OCI-M2 (cell line): Measurements from ENCODE around the gene CNTRL.
"Not testable (repeated sequence)": the region's sequence is repeated elsewhere in the genome, so short reads cannot be mapped to it uniquely, and the experiment has no call there.

Experiments used
- DNase-seq: peaks from one replicate; lab custom pipeline; 2025; ENCODE audit not compliant: unreplicated experiment; lab: John Stamatoyannopoulos, UW

The CNTRL gene

DNA sequence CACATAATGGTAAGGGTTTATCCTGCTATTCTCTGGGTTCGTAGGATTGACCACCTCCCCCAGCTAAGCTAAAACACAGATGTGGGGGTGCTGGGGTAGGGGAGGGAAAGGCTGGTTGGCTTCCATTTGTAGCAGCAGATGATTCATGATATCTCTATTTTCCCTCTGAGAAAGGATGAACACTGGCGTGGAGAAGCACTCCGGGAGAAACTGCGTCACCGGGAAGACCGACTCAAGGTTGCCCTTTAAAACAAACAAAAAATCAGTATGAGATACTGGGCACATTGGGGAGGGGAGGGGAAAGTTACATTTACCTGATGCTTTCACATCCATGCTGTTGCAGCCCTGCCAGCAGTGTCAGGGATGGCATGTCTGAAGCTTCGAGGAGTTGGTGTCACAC, 98.7 kb downstream of the CNTRL start:
- DNase-seq: no peak

DNA sequence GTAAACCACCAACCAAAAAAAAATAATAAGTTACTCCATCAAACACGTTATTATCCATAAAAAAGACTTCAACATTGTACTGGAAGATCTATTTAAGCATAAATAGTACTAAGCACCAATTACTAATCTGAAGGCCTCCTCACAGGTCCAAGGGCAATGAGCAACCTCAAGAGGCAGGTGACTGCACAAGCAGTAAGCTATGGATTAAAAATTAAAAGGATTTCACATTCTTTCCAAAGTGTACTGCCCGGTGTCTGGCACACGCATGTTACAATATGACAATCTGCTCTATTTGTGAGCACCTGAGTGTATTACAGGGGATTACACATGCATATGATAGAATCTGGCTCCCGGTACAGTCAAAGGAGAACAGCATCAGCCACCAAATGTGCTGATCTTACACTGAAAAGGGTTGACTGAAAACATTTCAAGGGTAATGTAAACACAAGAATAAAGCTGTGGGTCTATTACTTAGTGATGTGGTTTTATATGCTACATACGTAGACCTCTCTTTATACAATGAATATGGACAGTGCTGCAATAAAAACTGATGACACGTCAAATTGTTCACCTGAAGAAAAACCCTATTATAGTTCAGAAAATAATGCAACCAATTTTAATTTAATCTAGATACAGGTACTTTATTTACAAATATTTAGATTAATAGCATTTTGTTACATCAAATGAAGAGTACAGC, 104.1 kb downstream of the CNTRL start:
- no peak for DNase-seq

DNA sequence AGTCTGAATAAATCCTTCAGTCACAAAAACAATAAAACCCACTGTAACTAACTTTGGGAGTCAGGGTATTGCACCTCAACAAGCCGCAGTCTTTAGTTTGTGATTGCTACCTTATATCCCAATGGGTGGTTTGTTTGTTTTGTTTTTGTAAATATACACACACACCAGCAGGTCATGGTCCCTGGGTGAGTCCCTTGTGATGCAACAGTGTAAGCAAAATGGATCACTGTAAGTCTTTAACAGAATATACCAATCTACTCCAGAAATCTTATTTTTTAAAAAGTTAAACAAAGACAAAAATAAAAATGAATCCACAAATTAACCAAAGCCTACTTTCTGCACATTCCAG, 104.6 kb downstream of the CNTRL start:
- DNase-seq: not testable (repeated sequence)

DNA sequence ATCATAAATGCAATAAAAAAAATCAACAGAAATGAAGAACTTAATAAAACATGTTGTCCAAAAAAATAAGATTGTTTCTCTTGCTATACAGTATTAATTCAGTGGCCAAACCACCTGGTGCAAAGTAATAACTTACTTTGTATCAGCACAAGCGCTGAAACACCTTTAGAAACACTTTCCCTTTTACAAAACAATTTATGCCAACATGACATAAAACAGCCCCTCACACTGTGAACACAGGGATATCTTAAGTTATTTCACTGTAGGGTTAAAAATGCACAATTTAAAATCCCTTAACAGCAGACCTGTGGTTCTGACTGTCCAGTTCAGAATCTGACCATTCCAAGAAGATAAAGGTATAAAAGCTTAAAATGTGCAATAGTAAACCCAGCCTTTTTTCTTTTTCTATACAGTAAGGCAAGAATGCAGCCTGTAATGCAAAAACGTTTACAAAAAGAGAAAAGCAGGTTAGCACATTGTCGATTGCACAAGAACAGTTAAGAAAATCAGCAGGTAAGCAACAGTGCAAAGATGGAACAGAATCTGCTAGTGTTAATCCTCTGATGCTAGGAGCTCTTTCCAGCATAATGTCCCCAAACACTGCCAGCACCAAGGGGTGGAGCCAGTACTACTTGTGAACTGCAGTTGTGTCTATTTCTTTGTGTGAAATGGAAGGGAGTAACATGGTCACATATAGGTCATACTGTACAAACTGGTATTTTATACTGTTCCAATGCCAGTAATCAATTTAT, 105.4 kb downstream of the CNTRL start:
- DNase-seq: no peak

DNA sequence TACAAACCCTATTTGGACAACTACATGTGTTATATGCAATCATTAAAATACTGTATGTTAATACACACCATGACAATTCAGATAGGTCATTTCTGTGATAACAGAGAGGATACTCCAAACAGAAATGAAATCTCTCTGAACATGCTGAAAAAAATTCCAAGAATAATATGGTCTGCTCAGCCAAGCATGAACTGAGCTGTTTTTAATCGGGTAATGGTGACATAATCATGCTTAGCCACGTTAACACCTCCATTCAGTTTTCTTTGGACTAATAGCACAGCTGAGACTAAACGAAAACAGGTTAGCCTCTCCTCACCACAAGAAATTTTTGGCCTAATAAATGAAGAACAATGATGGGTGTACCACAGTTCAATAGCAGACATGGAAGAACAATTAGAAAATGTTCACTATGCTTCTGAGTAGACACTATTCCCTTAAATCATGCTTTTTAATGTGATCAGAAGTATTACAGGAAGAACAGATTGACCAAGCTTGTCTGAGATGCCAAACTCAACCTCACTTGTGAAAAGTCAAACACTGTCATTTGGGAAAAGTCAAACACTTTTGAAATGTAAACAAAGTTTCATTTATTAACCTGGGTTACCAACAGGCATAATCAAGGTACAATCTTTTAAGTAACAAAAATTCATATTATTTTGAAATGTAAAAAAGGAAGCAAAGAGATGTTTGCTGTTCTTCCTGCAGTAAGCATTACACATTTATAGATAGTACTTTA, 107.5 kb downstream of the CNTRL start:
- no peak for DNase-seq

DNA sequence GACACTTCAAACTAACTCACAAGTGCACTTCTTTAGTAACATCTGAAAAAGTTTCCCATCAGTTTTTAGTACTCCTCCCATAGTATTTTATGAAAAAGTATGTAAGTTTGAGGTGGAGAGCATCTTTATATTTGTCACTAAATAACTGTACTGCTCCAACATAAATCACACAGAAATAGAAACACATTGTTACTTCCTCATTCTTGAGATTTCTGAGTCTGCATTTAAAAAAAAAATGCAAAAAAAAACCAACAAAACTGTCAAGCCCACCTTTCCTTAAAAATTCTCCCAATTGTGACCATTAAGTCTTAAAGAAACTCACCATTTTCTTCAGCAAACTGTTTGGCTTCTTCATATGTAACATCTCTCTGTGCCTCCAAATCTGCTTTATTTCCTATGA, 108.2 kb downstream of the CNTRL start:
- DNase-seq: no peak

DNA sequence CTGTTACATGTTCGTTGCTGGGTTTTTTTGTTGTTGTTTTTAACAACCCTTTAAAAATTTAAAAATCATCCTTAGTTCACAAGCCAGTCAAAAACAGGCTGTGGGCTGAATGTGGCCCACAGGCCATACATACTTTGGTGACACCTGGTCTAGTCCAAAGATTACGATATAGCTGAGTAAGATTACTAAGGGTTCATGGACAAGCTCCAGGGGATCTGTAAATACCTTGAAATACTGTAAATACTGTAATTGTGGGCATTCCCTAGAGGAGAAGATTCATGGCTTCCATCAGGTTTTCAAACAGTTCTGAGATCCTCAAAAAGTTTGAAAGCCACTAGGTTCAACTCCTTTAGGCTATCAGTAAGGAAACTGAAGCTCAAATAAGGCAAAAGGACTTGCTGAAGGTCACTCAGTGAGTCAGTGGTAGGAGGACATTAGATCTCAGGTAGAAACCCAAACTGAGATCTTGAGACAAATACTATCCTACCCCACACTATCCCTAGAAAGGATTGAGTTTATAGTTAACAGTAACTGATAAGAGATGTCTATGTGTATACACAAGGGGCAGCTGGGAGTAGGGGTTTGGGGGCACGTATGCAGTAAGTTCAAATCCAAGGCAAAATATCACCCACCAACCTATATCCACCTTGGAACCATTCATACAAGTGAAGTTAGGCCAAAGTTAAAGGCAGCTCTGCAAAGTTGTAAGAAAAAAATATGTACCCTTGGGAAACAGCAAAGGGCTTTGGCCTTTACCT, 109.1 kb downstream of the CNTRL start:
- no peak for DNase-seq

DNA sequence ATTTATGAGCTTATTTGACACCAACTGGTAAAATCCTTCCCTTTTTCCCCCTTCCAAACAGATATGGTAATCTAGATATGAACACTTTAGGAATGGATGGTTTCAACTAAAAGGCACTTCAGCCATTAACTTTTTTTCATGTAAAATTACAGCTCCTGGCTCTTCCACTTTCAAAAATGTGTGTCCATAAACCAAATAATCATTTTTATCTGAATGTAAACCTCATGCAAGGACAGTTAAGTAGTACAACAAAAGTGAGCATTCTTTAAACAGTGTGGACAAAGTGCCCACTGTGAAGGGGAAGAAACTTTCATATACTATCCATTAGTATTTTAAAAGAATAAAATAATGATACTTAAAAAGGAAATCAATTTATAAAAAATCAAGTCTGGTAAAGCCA, 109.7 kb downstream of the CNTRL start:
- no peak for DNase-seq

DNA sequence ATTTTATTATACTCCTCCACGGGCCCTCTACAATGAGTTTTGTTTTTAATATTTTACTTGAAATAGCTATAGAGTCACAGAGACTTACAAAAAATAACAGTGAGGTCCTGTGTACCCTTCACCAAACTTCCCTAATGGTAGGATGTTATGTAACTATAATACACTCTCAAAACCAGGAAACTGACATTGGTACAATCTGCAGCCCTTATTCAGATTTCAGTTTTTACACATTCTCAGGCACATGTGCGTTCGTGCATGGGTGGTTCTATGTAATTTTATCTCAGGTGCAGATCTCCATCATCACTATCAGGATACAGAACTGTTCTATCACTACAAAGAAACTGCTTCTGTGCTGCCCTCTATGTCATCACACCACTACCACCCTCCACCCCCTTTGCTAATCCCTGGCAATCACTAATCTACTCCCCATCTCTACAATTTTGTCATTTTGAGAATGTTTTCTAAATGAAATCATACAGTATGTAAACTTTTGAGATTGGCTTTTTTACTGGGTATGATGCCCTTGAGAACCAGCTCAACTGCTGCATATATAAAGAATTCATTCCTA, 110.5 kb downstream of the CNTRL start:
- no peak for DNase-seq

DNA sequence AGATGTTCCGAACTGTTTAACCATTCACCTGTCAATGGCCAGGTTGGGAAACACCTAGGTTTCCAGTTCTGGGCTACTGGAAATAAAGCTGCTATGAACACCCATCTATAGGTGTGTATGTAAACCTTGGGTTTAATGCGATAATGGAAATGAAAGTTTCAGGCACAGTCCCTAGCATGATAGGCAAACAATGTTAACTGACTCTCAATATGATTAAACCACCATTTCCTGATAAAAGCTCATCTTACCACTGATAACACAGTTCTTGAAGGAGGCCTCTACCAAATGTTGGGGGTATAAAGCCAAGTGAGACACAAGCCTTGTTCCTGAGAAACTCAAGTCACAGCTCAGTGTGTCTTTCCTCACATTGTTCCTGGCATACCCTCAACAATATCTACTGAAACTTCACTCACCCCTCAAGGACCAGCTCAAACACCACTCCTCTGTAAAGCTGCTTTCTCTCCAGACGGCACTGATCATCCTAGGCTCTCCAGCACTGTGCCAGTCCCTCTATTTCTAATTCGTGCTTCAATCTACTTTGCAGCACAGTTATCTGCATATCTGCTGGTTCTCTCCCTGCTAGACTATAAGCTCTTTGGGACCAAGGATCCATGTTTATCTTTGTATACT, 111.1 kb downstream of the CNTRL start:
- no peak for DNase-seq

DNA sequence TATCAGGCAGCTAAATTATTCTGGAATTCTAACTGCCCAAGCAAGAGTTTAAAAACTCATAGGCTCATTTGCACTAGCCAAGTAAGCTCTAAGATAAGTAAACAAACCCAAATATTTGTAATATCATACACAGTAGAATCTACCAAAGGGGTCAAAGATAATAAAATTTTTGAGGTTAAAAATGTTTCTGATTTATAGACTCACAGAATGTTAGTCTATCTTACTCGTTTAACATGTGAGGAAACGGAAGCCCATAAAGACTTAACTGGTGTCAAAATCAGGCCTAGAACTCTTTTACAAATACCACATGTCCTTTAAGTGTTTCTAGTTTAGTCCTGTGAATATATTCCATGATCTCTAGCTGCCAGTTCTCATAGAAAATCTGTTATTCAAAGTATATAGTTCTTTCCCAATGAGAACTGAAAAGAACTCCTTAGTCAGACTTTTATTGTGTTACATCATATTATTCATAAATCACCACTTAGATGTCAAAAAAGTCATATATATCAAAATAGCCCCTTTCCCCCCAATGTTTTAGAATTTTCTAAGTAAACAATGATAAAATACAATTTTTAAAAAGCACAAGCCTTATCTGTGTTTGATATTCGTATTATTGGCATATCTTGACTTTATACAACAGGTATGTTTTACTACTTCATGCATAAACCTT, 113.0 kb downstream of the CNTRL start:
- DNase-seq: no peak

DNA sequence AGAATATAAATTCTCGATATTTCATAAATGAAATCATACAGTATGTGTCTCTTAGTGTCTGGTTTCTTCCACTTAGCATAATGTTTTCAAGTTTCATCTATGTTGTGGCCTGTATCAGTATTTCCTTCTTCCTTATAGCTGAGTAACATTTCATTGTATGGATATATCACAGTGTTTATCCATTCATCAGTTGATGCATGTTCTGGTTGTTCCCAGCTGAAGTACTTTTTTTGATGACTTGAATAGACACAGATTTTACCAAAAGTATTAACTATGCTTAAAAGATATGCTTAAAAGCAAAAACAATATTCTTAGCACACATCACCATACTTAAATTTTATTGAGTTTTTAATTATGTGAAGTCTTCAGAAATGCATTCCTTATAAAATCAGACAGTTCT, 114.3 kb downstream of the CNTRL start:
- DNase-seq: no peak

DNA sequence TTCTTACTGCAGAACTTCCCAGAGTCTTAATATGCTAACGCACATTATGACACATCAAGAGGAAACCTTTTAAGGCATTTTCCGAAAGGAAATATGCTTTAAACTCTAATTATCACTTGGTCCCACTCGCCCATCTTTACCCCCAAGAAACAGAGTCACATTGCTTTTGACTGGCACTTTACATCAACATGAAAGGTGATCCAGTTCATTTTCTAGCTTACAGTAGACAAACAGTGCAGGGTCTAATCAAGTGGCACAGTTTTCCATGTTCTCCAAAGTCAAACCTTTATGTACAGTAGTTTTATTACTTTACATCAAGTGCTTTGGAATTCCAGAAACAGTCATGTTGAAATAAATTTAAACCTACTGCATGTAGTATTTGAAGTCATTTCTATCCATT, 114.9 kb downstream of the CNTRL start:
- DNase-seq: no peak

DNA sequence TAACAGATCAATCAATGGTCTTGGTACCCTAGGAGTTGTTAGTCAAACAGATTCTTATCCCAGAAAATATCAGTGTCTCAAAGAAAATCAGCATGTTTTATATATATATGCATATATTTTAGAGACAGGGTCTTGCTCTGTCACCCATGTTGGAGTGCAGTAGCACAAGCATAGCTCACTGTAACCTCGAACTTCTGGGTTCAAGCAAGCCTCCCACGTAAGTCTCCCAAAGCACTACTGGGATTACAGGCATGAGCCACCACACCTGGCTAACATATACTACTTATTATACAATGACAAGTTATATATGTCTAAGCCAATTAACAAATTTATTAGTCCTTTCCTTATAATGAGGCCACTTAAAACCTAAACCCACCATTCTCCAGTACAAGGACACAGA, 116.5 kb downstream of the CNTRL start:
- no peak for DNase-seq

DNA sequence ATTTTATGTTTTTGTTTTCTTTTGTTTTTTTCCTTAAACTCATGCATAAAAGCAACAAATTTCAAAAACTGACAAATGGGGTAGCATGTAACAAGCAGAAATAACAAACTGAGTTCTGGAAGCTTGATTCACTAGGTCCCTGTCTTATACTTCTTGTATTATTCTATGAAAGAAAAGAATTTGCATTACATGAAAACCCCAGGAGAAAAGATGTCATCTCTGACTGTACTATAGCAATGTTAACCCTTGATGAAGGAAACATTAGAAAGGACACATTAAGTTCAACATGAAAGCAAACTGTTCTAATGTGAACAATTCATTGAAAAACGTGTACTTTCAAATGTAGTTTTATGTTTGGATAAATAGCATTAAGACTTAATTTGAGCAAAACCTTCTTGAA, 117.8 kb downstream of the CNTRL start:
- no peak for DNase-seq

DNA sequence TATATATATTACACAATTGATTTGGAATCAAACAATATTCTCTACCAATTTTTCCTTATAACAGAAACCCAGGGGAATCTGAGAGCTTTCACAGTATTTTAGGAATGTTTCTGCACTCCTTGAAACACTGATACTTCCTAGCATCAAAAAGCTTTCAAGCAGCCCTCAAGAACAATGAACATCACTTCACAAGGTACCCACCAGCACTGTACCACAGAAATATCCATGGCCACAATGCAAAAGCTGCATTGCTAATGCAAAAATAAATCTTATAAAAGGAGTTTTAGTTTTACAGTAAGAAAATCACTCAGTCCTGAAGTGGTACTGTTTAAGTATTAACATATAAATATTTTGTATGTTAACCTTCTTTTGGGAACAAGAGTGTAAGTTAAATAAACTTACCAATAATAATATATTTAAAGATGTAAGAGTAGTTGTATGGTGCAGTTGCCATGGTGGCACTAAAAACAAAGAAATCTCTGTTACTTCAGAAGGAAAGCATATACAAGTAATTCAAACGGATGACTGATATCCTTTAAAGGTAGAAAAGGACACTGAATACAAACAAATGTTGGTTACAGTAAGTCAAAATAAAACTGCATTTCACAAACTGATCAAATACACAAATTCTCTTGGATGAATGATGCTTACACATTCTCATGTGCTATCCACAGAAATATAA, 118.3 kb downstream of the CNTRL start:
- DNase-seq: no peak

DNA sequence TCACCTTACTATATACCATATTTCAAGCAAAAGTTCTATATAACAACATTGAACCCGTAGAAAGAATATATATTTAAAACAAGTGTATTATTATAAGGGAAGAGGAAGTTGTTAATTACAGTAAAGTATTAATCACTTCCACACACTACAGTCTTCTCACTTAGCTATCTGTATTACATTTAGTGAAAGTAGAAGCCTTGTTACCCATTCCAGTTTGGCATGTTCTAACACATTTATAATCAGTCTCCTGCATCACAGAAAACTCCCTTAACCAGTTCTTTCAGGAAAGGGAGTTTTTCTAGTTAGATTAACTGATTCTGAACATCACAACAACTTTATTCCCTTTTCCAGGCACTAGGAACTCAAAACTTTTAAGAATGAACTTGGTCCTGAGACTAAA, 120.0 kb downstream of the CNTRL start:
- DNase-seq: no peak

DNA sequence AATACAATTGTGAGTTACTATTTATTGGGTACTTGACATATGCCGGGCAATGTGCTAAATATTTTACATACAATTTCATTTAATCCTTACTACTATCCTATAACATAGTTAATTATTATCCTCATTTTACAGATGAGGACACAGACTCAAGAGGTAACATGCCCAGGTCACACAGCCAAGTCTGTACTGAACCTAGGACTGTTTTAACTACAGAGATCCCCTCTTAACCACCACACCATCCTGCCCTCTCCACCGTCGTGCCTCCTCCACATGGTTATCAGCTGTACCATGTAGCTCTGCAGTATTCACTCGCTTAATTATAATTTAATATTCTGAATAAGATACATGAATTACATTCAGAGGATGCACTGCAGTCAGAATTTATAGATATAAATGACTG, 121.6 kb downstream of the CNTRL start:
- no peak for DNase-seq

DNA sequence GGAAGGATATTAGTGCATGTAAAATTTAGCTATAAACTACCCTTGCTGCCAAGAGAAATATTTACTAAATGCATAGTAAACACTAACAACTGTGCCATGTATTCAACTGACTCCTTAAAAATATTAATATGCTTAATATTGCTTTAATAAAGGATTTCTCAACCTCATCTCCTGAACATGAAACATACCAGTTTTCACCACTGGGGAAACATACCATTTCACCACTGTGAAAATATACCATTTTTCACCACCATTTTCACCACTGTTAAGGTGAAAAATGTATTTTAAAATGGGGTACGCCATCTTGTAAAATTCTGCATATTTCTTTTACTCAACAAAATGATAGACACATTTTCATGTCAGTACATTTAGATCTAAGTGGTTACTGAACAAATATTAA, 122.4 kb downstream of the CNTRL start:
- DNase-seq: no peak
